ENCODE measurements around the gene PHKB.

PHKB gene

GRCh38 chr16:47568351-47568750 lies 107.2 kb downstream of the PHKB start:
- no peak for DNase-seq (ENCODE audit: low read depth, low spot score)

GRCh38 chr16:47571049-47571448 lies 109.9 kb downstream of the PHKB start:
- no peak for DNase-seq (ENCODE audit: low read depth, low spot score)

DNA sequence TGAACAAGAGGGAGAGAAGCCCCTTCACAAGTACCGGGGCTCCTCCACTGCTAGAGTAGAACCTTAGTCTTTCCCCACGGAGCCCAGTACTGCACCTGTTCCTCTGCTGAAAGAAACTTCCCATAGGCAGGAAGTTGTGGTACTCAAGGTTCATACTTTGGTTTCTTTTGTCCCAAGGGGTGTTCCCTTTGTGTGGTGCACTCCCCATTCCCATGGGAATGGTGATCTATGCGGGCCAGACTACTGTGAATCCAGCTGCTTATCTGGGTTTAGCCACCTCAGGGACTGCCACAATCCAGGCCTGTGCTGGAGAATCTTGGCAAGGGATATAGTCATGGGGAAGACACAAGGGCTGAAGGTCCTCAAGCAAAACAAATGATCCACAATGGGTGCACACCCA lies 110.6 kb downstream of the PHKB start:
- DNase-seq (ENCODE audit: low read depth, low spot score) = no peak

GRCh38 chr16:47574091-47575054 lies 113.2 kb downstream of the PHKB start:
- no peak for DNase-seq (ENCODE audit: low read depth, low spot score)

GRCh38 chr16:47577029-47577428 lies 115.9 kb downstream of the PHKB start:
- no peak for DNase-seq (ENCODE audit: low read depth, low spot score)

DNA sequence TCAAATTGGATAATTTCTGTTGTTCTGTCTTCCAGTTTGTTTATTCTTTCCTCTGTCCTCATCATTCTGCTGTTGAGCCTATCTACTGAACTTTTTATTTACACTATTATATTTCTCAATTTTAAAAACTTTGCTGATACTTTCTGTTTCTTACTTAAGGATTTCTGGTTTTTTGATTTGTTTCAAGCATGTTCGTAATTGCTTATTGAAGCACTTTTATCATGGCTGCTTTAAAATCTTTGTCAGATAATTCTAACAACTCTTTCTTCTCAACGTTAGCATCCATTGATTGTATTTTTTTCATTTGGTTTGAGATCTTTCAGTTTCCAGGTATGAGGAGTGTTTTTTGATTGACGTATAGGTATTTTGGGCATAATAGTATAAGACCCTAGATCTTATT lies 116.9 kb downstream of the PHKB start:
- DNase-seq (ENCODE audit: low read depth, low spot score) = no peak

DNA sequence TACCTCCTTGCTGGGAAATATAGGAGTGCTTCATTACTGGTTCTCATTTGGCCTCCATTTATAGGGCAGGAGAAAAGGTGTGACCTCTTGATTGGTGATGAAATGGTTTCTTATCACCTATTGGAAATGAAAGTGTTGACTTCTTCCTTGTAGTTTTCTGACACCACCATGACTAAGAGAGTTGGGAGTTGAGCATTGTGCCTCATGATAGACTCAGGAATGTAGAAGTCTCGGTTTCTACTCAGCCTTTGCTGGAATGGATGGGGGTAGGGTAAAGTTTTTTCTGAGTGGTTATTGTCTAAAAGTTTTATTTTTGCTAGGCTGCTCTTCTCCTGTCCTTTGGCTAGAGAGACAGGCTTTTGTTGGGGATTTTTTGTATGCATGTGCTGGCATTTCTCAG lies 117.4 kb downstream of the PHKB start:
- DNase-seq (ENCODE audit: low read depth, low spot score) = no peak

DNA sequence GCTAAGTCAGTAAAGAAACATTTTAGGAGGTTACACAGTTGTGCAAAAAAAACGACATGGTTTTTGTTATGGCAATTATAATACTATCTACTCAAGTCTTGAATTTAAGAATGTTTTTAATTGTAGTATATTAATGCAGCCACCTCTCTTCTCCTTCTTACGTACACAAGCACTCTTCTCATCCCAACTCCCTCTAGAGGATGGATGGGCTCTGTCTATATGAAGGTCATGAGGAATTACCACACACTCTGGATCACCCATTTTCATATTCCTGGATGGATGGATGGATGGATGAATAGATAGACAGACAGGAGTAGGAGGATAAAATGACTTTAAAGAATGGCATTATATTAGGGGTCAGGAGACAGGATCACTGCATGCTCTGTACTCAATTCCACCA lies 120.0 kb downstream of the PHKB start:
- no peak for DNase-seq (ENCODE audit: low read depth, low spot score)

DNA sequence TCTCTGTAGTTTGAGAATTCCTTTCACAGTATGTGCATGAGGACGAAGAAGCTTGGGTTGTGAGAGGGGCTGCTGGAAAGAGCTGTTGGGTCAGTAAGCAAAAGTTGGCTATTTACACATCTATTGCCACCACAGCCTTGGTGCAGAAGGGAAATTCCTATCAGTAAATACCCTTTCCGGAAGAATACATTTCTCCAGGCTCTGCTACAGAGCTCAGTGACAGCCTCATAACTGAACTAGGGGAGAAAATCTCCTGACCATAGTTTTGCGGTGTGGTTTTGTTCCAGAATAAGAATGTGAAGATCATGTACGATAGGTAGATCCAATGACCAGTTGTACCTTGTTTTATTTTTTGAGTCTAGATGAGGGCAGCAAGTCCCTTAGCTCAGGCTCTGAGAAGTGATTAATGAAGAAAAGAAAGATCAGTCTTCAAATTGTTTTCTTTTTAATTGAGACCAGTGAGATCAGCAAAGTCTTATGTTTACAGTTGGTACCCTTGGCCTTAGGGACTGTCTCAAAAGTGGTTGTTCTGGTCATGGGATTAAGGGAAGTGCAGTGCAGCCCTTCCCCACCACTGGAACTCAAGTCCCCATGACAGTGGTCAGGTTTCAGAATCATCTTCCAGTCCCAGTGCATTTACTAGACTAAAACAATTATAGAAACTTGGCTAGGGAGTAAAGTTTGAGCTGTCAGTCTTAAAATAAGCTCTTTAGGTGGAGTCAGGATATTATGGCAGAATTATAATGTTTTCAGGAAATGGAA lies 123.5 kb downstream of the PHKB start:
- DNase-seq (ENCODE audit: low read depth, low spot score) = no peak

DNA sequence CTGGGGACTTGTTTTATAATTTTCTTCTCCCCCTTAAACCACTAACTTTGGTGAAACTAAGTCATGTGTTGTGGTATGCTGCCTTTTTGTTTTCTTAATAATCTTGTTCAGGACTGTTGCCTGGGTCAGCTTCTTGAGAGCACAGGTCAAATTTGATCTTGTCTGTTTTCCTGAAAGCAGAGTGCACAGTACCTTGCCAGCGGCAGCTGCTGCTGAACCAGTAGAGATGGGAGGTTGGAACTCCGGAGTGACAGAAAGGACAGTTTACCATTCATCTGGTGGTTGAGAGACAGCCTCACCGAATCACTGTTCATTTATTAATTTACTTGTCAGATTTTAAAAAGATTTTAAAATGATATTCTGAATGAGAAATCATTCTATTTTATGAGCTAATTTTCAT lies 125.0 kb downstream of the PHKB start:
- DNase-seq (ENCODE audit: low read depth, low spot score) = no peak

GRCh38 chr16:47590472-47590871 lies 129.3 kb downstream of the PHKB start:
- DNase-seq (ENCODE audit: low read depth, low spot score) = no peak

GRCh38 chr16:47592232-47592631 lies 131.1 kb downstream of the PHKB start:
- DNase-seq (ENCODE audit: low read depth, low spot score) = no peak

DNA sequence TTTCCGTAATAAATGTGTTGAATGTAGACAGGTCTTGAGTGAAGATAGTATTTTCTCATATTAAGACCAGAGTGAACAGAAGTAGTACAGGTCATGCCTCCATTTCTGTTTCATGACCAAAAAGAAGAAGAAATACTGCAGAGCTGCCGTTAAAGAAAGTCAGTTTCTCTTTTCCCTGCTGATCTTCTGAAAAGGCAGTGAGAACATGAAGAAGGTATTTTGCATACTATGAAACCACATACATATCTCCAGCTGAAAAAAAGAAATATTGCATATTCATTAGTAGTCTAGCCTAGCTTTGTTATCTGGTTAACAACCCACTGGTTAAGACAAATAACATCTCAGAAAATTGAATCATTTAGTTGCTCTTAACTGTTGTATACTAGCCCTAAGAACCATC lies 138.4 kb downstream of the PHKB start:
- no peak for DNase-seq (ENCODE audit: low read depth, low spot score)

DNA sequence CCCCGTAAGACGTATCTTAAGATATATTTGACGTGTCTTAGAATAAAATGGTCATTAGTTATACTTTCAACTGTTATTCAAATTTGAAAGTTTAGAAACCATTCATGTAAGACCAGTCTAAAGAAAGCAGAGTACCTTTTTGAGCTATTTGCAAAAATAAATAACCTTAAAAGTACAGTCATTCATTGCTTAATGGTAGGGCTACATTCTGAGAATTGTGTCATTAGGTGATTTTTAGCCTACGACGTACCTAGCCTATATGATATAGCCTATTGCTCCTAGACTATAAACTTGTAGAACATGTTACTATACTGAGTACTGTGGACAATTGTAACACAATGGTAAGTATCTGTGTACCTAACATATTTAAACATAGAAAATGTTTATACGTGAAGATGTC lies 139.2 kb downstream of the PHKB start:
- no peak for DNase-seq (ENCODE audit: low read depth, low spot score)

DNA sequence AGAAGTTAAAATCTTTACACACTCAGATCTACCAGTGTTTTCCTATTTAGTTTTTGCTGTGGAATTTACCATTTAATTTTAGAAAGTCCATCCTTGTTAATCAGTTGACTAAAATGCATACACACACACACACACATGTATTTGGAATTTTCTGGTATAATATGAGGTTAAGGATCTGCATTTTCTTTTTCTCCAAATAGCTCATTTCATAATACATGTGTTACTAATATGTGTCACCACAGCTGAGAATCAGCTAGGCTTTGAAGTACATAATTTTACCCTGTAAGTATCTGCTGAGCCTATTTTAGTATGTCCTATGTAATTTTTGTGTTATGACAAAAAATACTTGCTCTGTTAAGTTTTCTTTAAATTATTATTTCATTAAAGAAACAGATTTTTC lies 143.2 kb downstream of the PHKB start:
- DNase-seq (ENCODE audit: low read depth, low spot score) = no peak

- DNase-seq (ENCODE audit: low read depth, low spot score) = no peak
Measured at GRCh38 chr16:47611042-47611441, 149.9 kb downstream of the PHKB start.

DNA sequence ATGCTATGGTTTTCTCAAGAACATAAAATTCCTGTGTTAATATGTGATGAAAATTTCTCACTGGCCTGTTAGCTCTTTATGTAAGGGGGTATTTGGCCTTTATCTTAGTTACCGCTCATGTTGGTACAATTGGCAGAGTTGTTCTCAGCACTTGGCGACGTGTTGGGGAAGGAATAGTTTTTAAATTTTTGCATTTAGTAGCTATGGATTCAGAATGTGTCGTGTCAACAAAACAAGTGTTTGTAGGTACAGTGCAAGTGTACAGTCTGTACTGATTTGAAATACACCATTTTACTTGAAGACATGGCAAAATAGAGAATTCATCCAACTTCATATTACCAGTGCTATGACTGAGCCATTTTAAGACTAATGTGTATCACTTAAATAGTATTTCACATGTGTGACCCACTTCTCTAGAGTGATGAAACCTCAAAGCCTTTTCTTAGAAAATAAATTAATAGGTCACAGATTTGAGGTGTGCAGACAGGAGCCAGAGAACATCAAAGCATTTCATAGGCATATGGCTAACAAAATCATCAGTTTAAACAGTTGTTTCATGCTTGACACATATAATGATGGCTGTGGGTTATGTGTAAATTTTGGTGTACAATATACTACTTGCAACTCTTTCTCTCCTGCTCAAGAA lies 150.8 kb downstream of the PHKB start:
- DNase-seq (ENCODE audit: low read depth, low spot score) = no peak

- no peak for DNase-seq (ENCODE audit: low read depth, low spot score)
Measured at GRCh38 chr16:47612711-47613110, 151.6 kb downstream of the PHKB start.

GRCh38 chr16:47613251-47613650 lies 152.1 kb downstream of the PHKB start:
- no peak for DNase-seq (ENCODE audit: low read depth, low spot score)

- DNase-seq (ENCODE audit: low read depth, low spot score) = no peak
Measured at GRCh38 chr16:47617732-47618131, 156.6 kb downstream of the PHKB start.

DNA sequence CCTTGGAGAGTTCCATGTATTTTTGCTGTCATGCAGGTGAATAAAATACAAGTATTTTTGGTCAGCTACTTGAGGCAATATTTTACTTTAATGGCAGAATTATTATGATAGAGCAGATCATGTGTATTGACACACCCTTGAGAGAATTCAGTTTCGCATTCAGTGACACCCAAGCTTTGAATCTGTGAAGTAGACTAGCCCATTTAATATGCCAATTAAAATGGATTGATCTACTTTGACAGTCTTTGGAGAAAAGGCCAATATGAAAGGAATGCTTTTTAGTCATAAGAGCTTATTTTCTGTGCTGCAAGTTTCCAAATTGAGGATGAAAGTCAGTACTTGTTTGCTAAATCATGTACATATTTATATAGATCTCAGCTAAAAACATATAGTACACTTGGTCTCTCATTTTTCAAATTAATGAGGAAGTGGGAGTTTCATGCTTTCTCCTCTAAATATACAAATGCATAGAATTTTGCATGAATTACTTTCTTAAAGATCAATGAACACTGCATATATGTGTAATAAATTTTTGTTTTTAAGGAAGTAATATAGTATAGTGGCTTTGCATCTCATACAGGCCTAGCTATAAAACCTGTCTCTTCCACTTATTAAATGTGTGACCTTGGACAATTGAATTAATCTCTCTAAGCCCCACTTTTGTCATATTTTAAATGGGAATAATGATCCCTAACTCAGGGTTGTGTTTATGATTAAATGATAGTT lies 161.5 kb downstream of the PHKB start:
- DNase-seq (ENCODE audit: low read depth, low spot score) = no peak

- DNase-seq (ENCODE audit: low read depth, low spot score) = no peak
Measured at GRCh38 chr16:47624563-47624962, 163.4 kb downstream of the PHKB start.
